Type B pancreatic cell (in vitro differentiated cells): ENCODE data around the gene SPATA16. TPM values are rescaled to one million over a fixed set of nuclear protein-coding genes. Genes with fewer than 3 reads are reported as not detected.
A peak's percentile ranks its signal among the peaks of the same experiment; 100 is the strongest.

Experiments
- DNase-seq: peaks from one replicate; pipeline ENCODE4 v3.0.0; 2021; ENCODE audit warnings: mixed read lengths; ENCODE audit not compliant: unreplicated experiment; ENCODE audit errors: extremely low spot score
- H3K27ac Mint-ChIP-seq: 2 replicates; pipeline ENCODE4 v1.8.0; 2021; ENCODE audit warnings: mild to moderate bottlenecking, mixed read lengths
- H3K27me3 Mint-ChIP-seq: 2 replicates; pipeline ENCODE4 v1.8.0; 2021; ENCODE audit warnings: mixed read lengths
- H3K36me3 Mint-ChIP-seq: 2 replicates; pipeline ENCODE4 v1.8.0; 2021; ENCODE audit warnings: mixed read lengths
- H3K4me1 Mint-ChIP-seq: one replicate; pipeline ENCODE4 v1.8.0; 2021; ENCODE audit warnings: mixed read lengths; ENCODE audit not compliant: unreplicated experiment
- H3K4me3 Mint-ChIP-seq: 2 replicates; pipeline ENCODE4 v1.8.0; 2021; ENCODE audit warnings: mild to moderate bottlenecking, mixed read lengths
- H3K9me3 Mint-ChIP-seq: 2 replicates; pipeline ENCODE4 v1.8.0; 2021; ENCODE audit warnings: mixed read lengths
- total RNA-seq: library from RNA; stranded (reverse); gene quantifications from 2 replicates; pipeline ENCODE4 v1.2.1, GENCODE V29; 2021; ENCODE audit warnings: low replicate concordance
- TF ChIP-seq, protein P1 (sequence below): fragments of 200-600 bp; sonication (generic); conservative IDR thresholded peaks from 2 replicates; pipeline ENCODE4 v1.5.0; 2021; ENCODE audit warnings: antibody characterized with exemption, mild to moderate bottlenecking

SPATA16 gene
- total RNA-seq, 1 donor from 2014 or later, result not detected

DNA sequence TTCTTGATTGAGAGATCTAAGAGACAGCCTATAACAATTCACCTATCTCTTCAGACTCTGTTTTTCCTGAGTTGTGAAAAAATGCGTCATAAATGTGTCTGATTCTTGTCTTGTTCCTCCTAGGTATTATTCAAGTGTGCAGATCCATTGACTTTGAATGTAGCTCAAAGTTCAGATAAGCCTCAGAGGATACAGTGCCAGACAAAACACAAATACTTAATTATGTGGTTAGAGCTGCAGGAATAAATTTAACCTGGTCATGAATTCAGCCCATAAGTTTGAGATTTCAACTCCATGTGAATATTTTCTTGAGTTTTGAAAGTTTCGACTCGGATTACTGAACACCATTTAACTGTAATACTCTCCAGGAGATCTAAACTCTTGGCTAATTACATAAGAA is 216.5 kb downstream of the SPATA16 start:
- Mint-ChIP-seq H3K36me3 (no peaks in the 10 kb centered on the region), H3K27ac (no peak overlapping the region), H3K4me3 (no peak overlapping the region), H3K4me1 (peaks cover 4% of the 10 kb centered on the region), H3K27me3 (no peaks in the 10 kb centered on the region), H3K9me3 (no peaks in the 10 kb centered on the region)
- TF ChIP-seq, protein P1, sequence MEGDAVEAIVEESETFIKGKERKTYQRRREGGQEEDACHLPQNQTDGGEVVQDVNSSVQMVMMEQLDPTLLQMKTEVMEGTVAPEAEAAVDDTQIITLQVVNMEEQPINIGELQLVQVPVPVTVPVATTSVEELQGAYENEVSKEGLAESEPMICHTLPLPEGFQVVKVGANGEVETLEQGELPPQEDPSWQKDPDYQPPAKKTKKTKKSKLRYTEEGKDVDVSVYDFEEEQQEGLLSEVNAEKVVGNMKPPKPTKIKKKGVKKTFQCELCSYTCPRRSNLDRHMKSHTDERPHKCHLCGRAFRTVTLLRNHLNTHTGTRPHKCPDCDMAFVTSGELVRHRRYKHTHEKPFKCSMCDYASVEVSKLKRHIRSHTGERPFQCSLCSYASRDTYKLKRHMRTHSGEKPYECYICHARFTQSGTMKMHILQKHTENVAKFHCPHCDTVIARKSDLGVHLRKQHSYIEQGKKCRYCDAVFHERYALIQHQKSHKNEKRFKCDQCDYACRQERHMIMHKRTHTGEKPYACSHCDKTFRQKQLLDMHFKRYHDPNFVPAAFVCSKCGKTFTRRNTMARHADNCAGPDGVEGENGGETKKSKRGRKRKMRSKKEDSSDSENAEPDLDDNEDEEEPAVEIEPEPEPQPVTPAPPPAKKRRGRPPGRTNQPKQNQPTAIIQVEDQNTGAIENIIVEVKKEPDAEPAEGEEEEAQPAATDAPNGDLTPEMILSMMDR, result no peak
- DNase-seq, result no peak

DNA sequence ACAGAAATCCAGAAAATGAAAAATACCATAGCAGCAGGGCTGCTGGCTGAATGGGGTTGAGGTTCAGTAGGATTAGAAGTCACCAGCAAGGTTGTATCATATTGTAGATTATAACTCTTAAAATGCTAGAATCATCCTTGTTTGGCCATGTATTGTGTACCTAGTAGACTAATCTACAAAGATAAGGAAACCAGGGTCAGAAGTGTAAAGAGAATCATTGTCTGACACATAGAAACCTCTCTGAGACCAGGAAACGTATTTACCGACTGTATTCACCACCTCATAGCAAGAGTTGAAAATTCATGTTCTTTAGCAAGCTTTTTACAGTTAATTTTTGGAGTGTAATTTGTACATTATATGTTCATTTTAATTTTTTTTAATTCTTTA is 221.7 kb downstream of the SPATA16 start:
- H3K4me3 Mint-ChIP-seq, result no peak overlapping the region
- DNase-seq, result no peak
- TF ChIP-seq, protein P1, result no peak
- H3K4me1 Mint-ChIP-seq, result peaks cover 31% of the 10 kb centered on the region
- H3K36me3 Mint-ChIP-seq, result no peaks in the 10 kb centered on the region
- no peak overlapping the region for H3K27ac Mint-ChIP-seq
- H3K27me3 Mint-ChIP-seq, result no peaks in the 10 kb centered on the region
- no peaks in the 10 kb centered on the region for H3K9me3 Mint-ChIP-seq

DNA sequence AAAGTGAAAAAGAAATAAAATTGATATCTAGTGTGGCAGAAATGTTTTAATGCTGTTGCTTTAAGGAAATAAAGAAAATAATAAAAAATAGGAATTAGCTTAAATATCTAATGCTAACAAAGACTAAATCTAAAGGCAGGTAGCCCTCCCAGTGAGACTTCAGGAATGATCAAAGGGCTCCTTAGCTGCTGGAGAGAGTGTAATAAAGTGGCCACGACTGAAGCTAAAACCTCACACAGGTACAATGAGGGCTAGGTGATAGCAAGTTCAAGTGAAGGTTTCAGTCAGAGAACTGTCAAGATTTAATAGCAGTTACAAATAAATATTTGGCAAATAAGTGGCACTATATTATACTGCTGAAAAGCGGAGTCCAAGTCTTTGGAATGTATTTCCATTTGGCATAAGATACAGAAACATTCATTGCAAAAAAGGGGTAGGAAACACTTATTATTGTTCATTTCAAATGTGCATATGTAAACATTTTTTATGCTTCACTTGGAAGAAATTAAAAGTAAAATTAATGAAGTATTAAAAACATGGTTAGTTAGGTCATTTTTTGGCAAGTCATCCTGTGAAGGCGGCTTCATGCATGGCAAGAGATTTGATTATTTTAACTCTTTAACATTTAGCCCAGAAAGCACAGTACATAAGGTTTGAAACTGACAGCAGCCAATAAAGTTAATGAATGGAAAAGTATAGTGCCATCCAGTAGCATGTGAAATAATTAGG is 222.3 kb downstream of the SPATA16 start:
- no peaks in the 10 kb centered on the region for H3K27me3 Mint-ChIP-seq
- H3K36me3 Mint-ChIP-seq, result no peaks in the 10 kb centered on the region
- no peaks in the 10 kb centered on the region for H3K9me3 Mint-ChIP-seq
- no peak overlapping the region for H3K4me3 Mint-ChIP-seq
- H3K27ac Mint-ChIP-seq, result no peak overlapping the region
- DNase-seq, result no peak
- peaks cover 36% of the 10 kb centered on the region for H3K4me1 Mint-ChIP-seq
- TF ChIP-seq, protein P1, result no peak

DNA sequence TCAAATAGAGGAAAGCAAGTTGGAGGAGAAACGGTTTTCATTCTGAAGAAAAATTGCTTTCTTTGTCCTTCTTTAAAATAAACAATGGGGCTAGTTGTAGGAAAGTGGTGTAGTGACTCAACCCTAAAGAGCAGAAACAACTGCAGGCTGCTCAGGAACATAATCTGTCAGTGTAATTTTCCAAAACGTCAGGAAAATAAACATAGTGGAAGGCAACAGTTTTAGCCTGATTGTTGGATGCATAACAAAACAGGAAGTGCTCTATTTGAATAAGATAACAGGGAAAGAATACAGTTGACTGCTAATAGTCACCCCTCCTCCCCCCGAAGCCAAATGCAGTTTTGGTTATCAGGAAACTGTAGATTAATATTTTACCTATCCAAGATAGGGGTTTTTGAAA is 222.9 kb downstream of the SPATA16 start:
- Mint-ChIP-seq H3K36me3 (no peaks in the 10 kb centered on the region), H3K4me3 (no peak overlapping the region), H3K4me1 (peaks cover 37% of the 10 kb centered on the region), H3K9me3 (no peaks in the 10 kb centered on the region), H3K27ac (peak overlapping the region; percentile 15), H3K27me3 (no peaks in the 10 kb centered on the region)
- TF ChIP-seq, protein P1, result no peak
- DNase-seq, result no peak

DNA sequence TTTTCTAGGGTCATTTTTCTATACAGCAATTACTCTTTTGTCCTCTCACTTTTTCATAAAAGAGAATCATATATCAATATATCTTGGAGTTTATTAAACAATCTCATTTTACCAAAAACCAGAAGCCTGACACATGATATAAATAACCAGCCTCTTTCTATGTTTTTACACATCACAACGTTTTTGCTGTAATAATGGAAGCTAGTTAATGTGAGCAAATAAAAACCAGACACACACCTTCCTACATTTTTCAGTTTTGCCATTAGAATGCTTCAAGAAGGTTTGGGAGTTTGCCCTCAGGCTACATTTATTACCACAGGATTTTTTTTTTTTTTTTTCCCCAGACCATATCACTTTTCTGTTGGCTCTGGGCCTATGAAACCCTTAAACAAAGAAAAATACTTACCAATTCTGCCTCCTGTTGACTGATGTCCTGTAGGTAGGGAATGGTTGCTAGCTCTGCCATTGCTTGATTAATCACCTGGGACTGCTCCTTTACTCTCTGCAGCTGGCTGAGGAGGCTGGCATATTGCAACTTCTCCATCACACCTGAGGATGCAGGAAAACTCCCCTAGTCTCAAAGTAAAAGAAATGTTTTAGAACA is 225.0 kb downstream of the SPATA16 start:
- no peaks in the 10 kb centered on the region for H3K36me3 Mint-ChIP-seq
- H3K4me1 Mint-ChIP-seq, result peaks cover 34% of the 10 kb centered on the region
- H3K27ac Mint-ChIP-seq, result no peak overlapping the region

More for the DNA sequence above, 225.0 kb downstream of the SPATA16 start:
- peaks cover 3% of the 10 kb centered on the region for H3K27me3 Mint-ChIP-seq
- no peak for DNase-seq
- TF ChIP-seq, protein P1, result no peak
- no peak overlapping the region for H3K4me3 Mint-ChIP-seq
- peaks cover 6% of the 10 kb centered on the region for H3K9me3 Mint-ChIP-seq
